ENCODE results near the gene CTNNA2. TPM values are rescaled to one million over a fixed set of nuclear protein-coding genes. Genes with fewer than 3 reads are reported as not detected.
"Not testable (repeated sequence)": the region's sequence is repeated elsewhere in the genome, so short reads cannot be mapped to it uniquely, and the experiment has no call there.

CTNNA2 gene
- total RNA-seq, 6 donors from 2014 or later = not detected

GRCh38 chr2:80195034-80195433, 682.2 kb downstream of the CTNNA2 start:
- ATAC-seq (ENCODE audit: low FRiP score in 2 of 2) = no peak
- Histone ChIP-seq H3K27me3 (no peaks in the 10 kb centered on the region), H3K4me3 (no peak overlapping the region), H3K36me3 (no peaks in the 10 kb centered on the region), H3K27ac (no peak overlapping the region), H3K9me3 (no peaks in the 10 kb centered on the region), H3K4me1 (no peaks in the 10 kb centered on the region)
- WGBS, 2 donors = 55 to 75% methylated on average over 2 of the region's 2 CpGs
- TF ChIP-seq CTCF (IDR thresholded peaks at IDR 0.05) = no peak
- no peak for TF ChIP-seq POLR2AphosphoS5 (IDR thresholded peaks at IDR 0.05)
- TF ChIP-seq POLR2A (IDR thresholded peaks at IDR 0.05) = no peak
- no peak for TF ChIP-seq EP300 (IDR thresholded peaks at IDR 0.05)
- DNase-seq = no peak

DNA sequence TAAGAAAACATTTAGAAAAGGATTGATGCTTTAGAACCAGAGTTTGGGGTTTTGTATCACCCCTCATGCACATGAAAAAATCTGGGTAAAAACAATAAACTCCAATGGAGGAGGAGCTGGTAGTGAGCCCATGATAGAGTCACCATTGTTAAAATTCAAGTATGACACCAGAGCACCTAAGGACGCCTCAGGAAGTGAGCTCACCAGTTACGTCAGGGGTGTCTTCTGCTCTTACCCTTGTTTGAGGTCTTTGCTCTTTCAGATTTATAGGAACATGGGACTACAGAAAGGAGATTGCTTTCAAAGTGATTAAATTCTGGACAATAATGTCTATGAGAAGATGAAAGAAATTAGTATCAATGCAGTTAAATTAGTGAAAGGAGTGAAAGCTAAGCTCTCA, 685.2 kb downstream of the CTNNA2 start:
- Histone ChIP-seq H3K9me3 (peaks cover 0 to 1% (median 0%) of the 10 kb centered on the region in 4 donors), H3K4me1 (no peaks in the 10 kb centered on the region), H3K4me3 (no peak overlapping the region), H3K27me3 (no peaks in the 10 kb centered on the region), H3K27ac (no peak overlapping the region), H3K36me3 (no peaks in the 10 kb centered on the region)
- no peak for TF ChIP-seq POLR2AphosphoS5 (IDR thresholded peaks at IDR 0.05)
- TF ChIP-seq EP300 (IDR thresholded peaks at IDR 0.05) = no peak
- TF ChIP-seq POLR2A (IDR thresholded peaks at IDR 0.05) = no peak
- no peak for TF ChIP-seq CTCF (IDR thresholded peaks at IDR 0.05)
- DNase-seq (no peak), ATAC-seq (ENCODE audit: low FRiP score in 2 of 2) (no peak)
- WGBS, 2 donors = 90 to 95% methylated on average over 2 of the region's 2 CpGs

DNA sequence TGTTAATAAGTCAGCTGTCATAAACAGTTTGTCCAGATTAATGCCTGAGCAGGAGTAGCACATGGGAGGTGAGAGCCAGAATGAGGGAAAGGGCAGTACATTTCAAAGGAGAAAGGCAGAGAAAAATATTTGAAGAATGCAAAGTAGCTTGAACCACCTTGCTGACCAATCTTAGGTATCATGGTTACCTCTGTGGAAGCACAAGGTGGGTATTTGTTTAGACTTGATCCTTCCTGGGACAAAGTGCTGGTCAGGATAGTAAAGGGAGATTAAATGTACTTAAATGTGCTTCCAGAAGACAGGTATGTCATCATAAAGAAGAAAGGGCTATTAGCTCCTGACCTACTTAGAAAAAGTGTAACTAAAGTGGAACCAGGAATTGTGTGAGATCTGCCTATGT, 686.7 kb downstream of the CTNNA2 start:
- DNase-seq = no peak
- TF ChIP-seq POLR2AphosphoS5 (IDR thresholded peaks at IDR 0.05) = no peak
- no peak for TF ChIP-seq CTCF (IDR thresholded peaks at IDR 0.05)
- no peak for TF ChIP-seq POLR2A (IDR thresholded peaks at IDR 0.05)
- TF ChIP-seq EP300 (IDR thresholded peaks at IDR 0.05) = no peak
- ATAC-seq (ENCODE audit: low FRiP score in 2 of 2) = no peak

GRCh38 chr2:80203929-80204328, 691.1 kb downstream of the CTNNA2 start:
- H3K4me1 ChIP-seq; DNase-seq; H3K27ac ChIP-seq; ATAC-seq (ENCODE audit: low FRiP score in 2 of 2); H3K27me3 ChIP-seq; H3K4me3 ChIP-seq; H3K36me3 ChIP-seq: not testable (repeated sequence)
- WGBS, 2 donors = 90 to 91% methylated on average over 4 of the region's 4 CpGs
- peaks cover 0 to 12% (median 6%) of the 10 kb centered on the region in 4 donors for H3K9me3 ChIP-seq

More for the DNA sequence above, 686.7 kb downstream of the CTNNA2 start:
- H3K9me3 ChIP-seq = peaks cover 0 to 12% (median 6%) of the 10 kb centered on the region in 4 donors
- H3K27me3 ChIP-seq = no peaks in the 10 kb centered on the region
- no peak overlapping the region for H3K27ac ChIP-seq
- no peaks in the 10 kb centered on the region for H3K36me3 ChIP-seq
- no peak overlapping the region for H3K4me3 ChIP-seq
- no peaks in the 10 kb centered on the region for H3K4me1 ChIP-seq

DNA sequence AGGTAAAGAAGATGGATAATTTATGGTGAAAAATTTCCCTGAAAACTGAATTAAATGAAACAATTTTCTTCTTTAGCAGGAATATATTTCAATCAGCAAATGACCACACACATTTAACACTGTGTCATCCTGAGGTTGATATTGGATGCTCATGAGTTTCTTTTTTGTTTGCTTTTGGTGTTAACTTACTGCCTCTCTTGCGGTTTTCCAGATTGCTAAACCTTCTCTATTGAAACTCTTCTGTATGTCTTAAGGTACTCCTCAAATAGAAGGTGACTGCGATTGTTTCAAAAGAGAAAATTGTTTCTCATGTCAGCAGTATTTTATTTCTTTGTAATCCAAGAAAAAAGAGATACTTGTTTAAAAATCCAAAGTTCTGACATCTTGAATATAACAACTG, 692.6 kb downstream of the CTNNA2 start:
- 72 to 75% methylated on average over 2 of the region's 2 CpGs for WGBS, 2 donors
- Histone ChIP-seq H3K27me3 (no peaks in the 10 kb centered on the region), H3K4me1 (no peaks in the 10 kb centered on the region), H3K4me3 (no peak overlapping the region), H3K9me3 (peaks cover 0 to 12% (median 6%) of the 10 kb centered on the region in 4 donors), H3K36me3 (no peaks in the 10 kb centered on the region), H3K27ac (no peak overlapping the region)
- TF ChIP-seq POLR2A (IDR thresholded peaks at IDR 0.05) = no peak
- no peak for TF ChIP-seq CTCF (IDR thresholded peaks at IDR 0.05)
- no peak for TF ChIP-seq EP300 (IDR thresholded peaks at IDR 0.05)
- no peak for TF ChIP-seq POLR2AphosphoS5 (IDR thresholded peaks at IDR 0.05)
- ATAC-seq (ENCODE audit: low FRiP score in 2 of 2) (no peak), DNase-seq (no peak)
